Nasal cavity respiratory epithelium epithelial cell of viscerocranial mucosa (primary cell): ENCODE data around the gene ABHD12. TPM values are rescaled to one million over a fixed set of nuclear protein-coding genes. Genes with fewer than 3 reads are reported as not detected.

Experiments
- total RNA-seq: library from RNA; depleted of rRNA; stranded (reverse); fragments of >200 nt; gene quantifications from 2 replicates; pipeline ENCODE4 v1.2.3, GENCODE V29; 2014

ABHD12 gene
- total RNA-seq: 27.1 and 27.3 TPM in 2 replicates

GRCh38 chr20:25390538-25391528, at the start of gene ABHD12:
TSS of gene ABHD12 (minus strand) at chr20:25390835. CDS start at chr20:25390703, 132 bp downstream.

GRCh38 chr20:25407311-25408169, 16.9 kb upstream of the ABHD12 start, which contains the start of gene GINS1:
TSS of gene GINS1 (plus strand) at chr20:25407673. CDS start at chr20:25407821, 148 bp downstream.

Other genes with a start within 250 kb of the ABHD12 start
- 73.5 and 83.9 TPM in 2 replicates for gene ENTPD6, start 195.1 kb downstream of the ABHD12 start, total RNA-seq
- 164 and 282 TPM in 2 replicates for gene PYGB, start 142.8 kb downstream of the ABHD12 start, total RNA-seq
- 2.2 and 2.4 TPM in 2 replicates for gene GINS1, start 16.8 kb upstream of the ABHD12 start, total RNA-seq
- 3.1 and 6.5 TPM in 2 replicates for gene NINL, start 194.7 kb upstream of the ABHD12 start, total RNA-seq
- 5.1 and 7.9 TPM in 2 replicates for gene NANP, start 233.2 kb upstream of the ABHD12 start, total RNA-seq